MM.1S (cell line): ENCODE results near the gene RSPH3.

ENCODE experiments used
- EZH2 ChIP-seq: fragments of 300-600 bp; sonication (generic); optimal IDR thresholded peaks from 2 replicates; pipeline ENCODE3; 2017; ENCODE audit warnings: low read depth, mild to moderate bottlenecking, antibody characterized with exemption, low read length, mixed read lengths
- EZH2phosphoT487 ChIP-seq: fragments of 300-600 bp; sonication (generic); IDR thresholded peaks from 2 replicates; pipeline ENCODE4 v1.6.1; 2018; ENCODE audit warnings: antibody characterized with exemption, low read length
- TF ChIP-seq, protein P1 (sequence below): fragments of 300-600 bp; sonication (generic); IDR thresholded peaks from 2 replicates; pipeline ENCODE4 v1.5.1; 2016; ENCODE audit warnings: antibody characterized with exemption, low read length, mixed read lengths

DNA sequence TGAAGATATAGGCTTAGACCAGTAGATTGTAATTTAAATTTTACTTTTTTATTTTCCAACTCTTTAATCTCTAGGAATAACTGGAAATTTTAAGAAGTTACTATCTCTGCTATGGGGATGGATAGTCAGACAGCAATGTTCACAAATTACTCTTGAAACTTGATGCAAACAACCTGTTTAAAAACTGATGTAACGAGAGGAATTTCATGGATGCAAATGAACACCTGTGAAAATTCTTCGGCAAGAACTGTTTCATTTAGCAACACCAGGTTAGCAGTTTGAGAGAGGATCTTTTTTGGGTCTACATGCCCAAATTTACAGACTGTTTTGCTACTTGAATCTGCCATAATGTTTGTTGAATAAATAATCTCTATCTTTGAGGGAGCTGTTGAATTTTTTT, 20.0 kb upstream of the RSPH3 start:
- TF ChIP-seq EZH2phosphoT487 (no peak), EZH2 (no peak)
- TF ChIP-seq, protein P1, sequence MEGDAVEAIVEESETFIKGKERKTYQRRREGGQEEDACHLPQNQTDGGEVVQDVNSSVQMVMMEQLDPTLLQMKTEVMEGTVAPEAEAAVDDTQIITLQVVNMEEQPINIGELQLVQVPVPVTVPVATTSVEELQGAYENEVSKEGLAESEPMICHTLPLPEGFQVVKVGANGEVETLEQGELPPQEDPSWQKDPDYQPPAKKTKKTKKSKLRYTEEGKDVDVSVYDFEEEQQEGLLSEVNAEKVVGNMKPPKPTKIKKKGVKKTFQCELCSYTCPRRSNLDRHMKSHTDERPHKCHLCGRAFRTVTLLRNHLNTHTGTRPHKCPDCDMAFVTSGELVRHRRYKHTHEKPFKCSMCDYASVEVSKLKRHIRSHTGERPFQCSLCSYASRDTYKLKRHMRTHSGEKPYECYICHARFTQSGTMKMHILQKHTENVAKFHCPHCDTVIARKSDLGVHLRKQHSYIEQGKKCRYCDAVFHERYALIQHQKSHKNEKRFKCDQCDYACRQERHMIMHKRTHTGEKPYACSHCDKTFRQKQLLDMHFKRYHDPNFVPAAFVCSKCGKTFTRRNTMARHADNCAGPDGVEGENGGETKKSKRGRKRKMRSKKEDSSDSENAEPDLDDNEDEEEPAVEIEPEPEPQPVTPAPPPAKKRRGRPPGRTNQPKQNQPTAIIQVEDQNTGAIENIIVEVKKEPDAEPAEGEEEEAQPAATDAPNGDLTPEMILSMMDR, result no peak
